Right ventricle myocardium inferior (tissue), 1 donor: Measurements from ENCODE around the gene C17orf67. TPM values are rescaled to one million over a fixed set of nuclear protein-coding genes. Genes with fewer than 3 reads are reported as not detected.

Experiments used
- ATAC-seq: fragments of 200-7000 bp; cut with Tn5 transposase; one replicate; pipeline ENCODE4 v1.9.1; 2020; ENCODE audit warnings: mild to moderate bottlenecking, moderate library complexity
- DNase-seq: peaks from one replicate; pipeline ENCODE4 v3.0.0; 2021; ENCODE audit errors: missing footprints
- intact Hi-C: fragments of 100-400 bp; cut with DNase I; formaldehyde crosslinking; loops from one replicate; pipeline ENCODE4 v1.11.0; 2022
- total RNA-seq: library from RNA; stranded (reverse); fragmentation: NEBNext Ultra II Directional; extraction: Animal tissue kit (Norgen Biotek cat#: 25700); gene quantifications from one replicate; pipeline ENCODE4 v1.2.1, GENCODE V29; 2021
- donor health status: DM: no; HTN: yes; CAD: no; lungs with severe emphysema.

The C17orf67 gene
- total RNA-seq, 1 donor from 2014 or later, result 1.1 TPM

- intact Hi-C loops, result loop anchor here (5.0 kb wide), 1 partner anchor 37 kb away; no protein-coding TSS in a partner anchor
- DNase-seq (no peak), ATAC-seq (no peak)
Observed at GRCh38 chr17:56754523-56755208, 79.1 kb downstream of the C17orf67 start.

GRCh38 chr17:56752263-56752836, 81.4 kb downstream of the C17orf67 start:
- no peak for DNase-seq
- intact Hi-C loops, result no loop called here
- no peak for ATAC-seq

- intact Hi-C loops, result no loop called here
- DNase-seq (no peak), ATAC-seq (no peak)
Observed at GRCh38 chr17:56751145-56751738, 82.5 kb downstream of the C17orf67 start.

GRCh38 chr17:56744721-56745120, 89.0 kb downstream of the C17orf67 start:
- intact Hi-C loops, result no loop called here
- ATAC-seq (no peak), DNase-seq (no peak)

DNA sequence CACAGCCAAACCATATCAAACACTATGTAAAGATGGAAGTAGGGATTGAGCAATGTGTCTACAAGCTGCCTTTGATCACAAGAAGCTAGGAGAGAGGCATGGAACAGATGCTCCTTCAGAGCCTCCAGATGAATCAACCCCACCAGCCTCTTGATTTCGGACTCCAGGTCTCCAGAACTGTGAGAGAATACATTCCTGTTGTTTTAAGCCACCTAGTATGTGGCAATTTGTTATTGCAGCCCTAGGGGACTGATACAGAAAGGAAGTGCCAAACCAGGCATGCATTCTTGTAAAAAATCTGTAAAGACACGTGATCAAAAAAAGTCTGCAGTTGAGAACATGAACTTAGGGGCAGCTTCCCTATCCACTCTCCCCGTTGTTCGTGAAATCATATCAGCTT, 91.1 kb downstream of the C17orf67 start:
- DNase-seq (no peak), ATAC-seq (no peak)
- intact Hi-C loops, result no loop called here

Other genes with a start within 250 kb of the C17orf67 start
- gene NOG, start 240.2 kb downstream of the C17orf67 start, total RNA-seq, result 0.70 TPM
- 3.0 TPM for gene DGKE, start 231 bp upstream of the C17orf67 start, total RNA-seq
- gene TRIM25, start 80.1 kb upstream of the C17orf67 start, total RNA-seq, result 22.5 TPM
- gene COIL, start 127.1 kb upstream of the C17orf67 start, total RNA-seq, result 8.7 TPM
- gene SCPEP1, start 144.2 kb upstream of the C17orf67 start, total RNA-seq, result 93.8 TPM